ENCODE measurements around the gene GREM1.

GRCh38 chr15:32716915-32717425 is 834 bp upstream of the GREM1 start:
- TF ChIP-seq CTCF (IDR thresholded peaks at IDR 0.05; ENCODE audit: borderline replicate concordance, extremely low read depth, low read length, poor library complexity, severe bottlenecking): no peak
- no peak for TF ChIP-seq EZH2 (IDR thresholded peaks at IDR 0.05; ENCODE audit: borderline replicate concordance, low read depth, low read length, severe bottlenecking)
